H1 (cell line): Measurements from ENCODE around the gene PSMA5. TPM values are rescaled to one million over a fixed set of nuclear protein-coding genes. Genes with fewer than 3 reads are reported as not detected.

Source experiments
- CTCF ChIA-PET: fragments of 300-600 bp; sonication (Branson Sonifier 250); formaldehyde crosslinking; loops from one replicate; lab custom pipeline; 2021; ENCODE audit not compliant: partially characterized antibody; lab: Charles Lee
- POLR2A ChIA-PET: fragments of 300-600 bp; sonication (Branson Sonifier 250); formaldehyde crosslinking; loops from one replicate; lab custom pipeline; 2021; ENCODE audit warnings: inconsistent platforms; ENCODE audit not compliant: partially characterized antibody; lab: Charles Lee
- DNase-seq, 2 experiments: peaks; one replicate each; pipeline versions ENCODE4 v3.0.0 to v3.0.0-alpha.2; 2010 to 2022; ENCODE audit warnings: low spot score in 2 of 2, low read depth in 1 of 2, mixed read lengths in 1 of 2
- FAIRE-seq: peaks from 2 replicates; lab custom pipeline; 2011; peaks lifted over from hg19 to GRCh38; lab: Jason Lieb, UNC
- H2AFZ ChIP-seq: 2 replicates; pipeline ENCODE4 v1.8.1; 2012; ENCODE audit warnings: low read length, inconsistent platforms
- H2AK5ac ChIP-seq: 2 replicates; pipeline ENCODE4 v1.6.1; 2013; ENCODE audit warnings: low read depth, low read length
- H2BK120ac ChIP-seq: replicated peaks from 2 replicates; pipeline ENCODE3; 2013; ENCODE audit warnings: low read depth, low read length, inconsistent platforms
- H2BK12ac ChIP-seq: 2 replicates; pipeline ENCODE4 v1.6.1; 2013; ENCODE audit warnings: low read depth, low read length
- H2BK15ac ChIP-seq: 2 replicates; pipeline ENCODE4 v1.6.1; 2013; ENCODE audit warnings: low read length
- H2BK20ac ChIP-seq: 2 replicates; pipeline ENCODE4 v1.6.1; 2013; ENCODE audit warnings: low read length
- H2BK5ac ChIP-seq: 2 replicates; pipeline ENCODE4 v1.6.1; 2013; ENCODE audit warnings: low read depth, low read length
- H3K14ac ChIP-seq: 2 replicates; pipeline ENCODE4 v1.6.1; 2013; ENCODE audit warnings: inconsistent platforms; ENCODE audit not compliant: insufficient read length
- H3K18ac ChIP-seq: 2 replicates; pipeline ENCODE4 v1.6.1; 2013; ENCODE audit warnings: low read length; ENCODE audit errors: extremely low read depth
- H3K23ac ChIP-seq: 2 replicates; pipeline ENCODE4 v1.6.1; 2013; ENCODE audit warnings: inconsistent platforms; ENCODE audit not compliant: insufficient read length
- H3K23me2 ChIP-seq: 2 replicates; pipeline ENCODE4 v1.6.1; 2013; ENCODE audit warnings: low read depth, low read length
- H3K27ac ChIP-seq: 2 replicates; pipeline ENCODE4 v1.6.1; 2011; ENCODE audit warnings: low read depth, low read length, inconsistent platforms
- H3K27me3 ChIP-seq, 4 experiments: replicated peaks in 1 of 4; 1 replicate in 1 of 4; 2 replicates in 3 of 4; pipeline versions ENCODE4 v1.6.1 to v1.8.1; 2011 to 2013; ENCODE audit warnings: low read length in 3 of 4, mild to moderate bottlenecking in 3 of 4, inconsistent platforms in 2 of 4, mixed read lengths in 2 of 4, moderate library complexity in 1 of 4; ENCODE audit not compliant: control insufficient read depth in 3 of 4, insufficient read depth in 3 of 4; ENCODE audit errors: extremely low read depth in 1 of 4
- H3K36me3 ChIP-seq, 4 experiments: 2 replicates each; pipeline versions ENCODE4 v1.6.1 to v1.8.1; 2011 to 2013; ENCODE audit warnings: mild to moderate bottlenecking in 4 of 4, low read length in 3 of 4, moderate library complexity in 2 of 4, control low read depth in 1 of 4, inconsistent platforms in 1 of 4; ENCODE audit not compliant: insufficient read depth in 4 of 4, control insufficient read depth in 2 of 4
- H3K4ac ChIP-seq: replicated peaks from 2 replicates; pipeline ENCODE3; 2013; ENCODE audit warnings: low read length, low read depth, mixed read lengths, inconsistent platforms; ENCODE audit not compliant: insufficient read length
- H3K4me1 ChIP-seq, 4 experiments: replicated peaks in 1 of 4; 1 replicate in 1 of 4; 2 replicates in 3 of 4; pipeline versions ENCODE4 v1.6.1 to v1.8.1; 2011 to 2013; ENCODE audit warnings: low read length in 3 of 4, inconsistent platforms in 2 of 4, mixed read lengths in 1 of 4; ENCODE audit not compliant: insufficient read depth in 4 of 4, control insufficient read depth in 3 of 4
- H3K4me2 ChIP-seq, 2 experiments: 2 replicates each; pipeline versions ENCODE4 v1.6.1 to v1.8.1; 2011 to 2013; ENCODE audit warnings: low read depth in 2 of 2, low read length in 2 of 2, control low read depth in 1 of 2, inconsistent platforms in 1 of 2, mild to moderate bottlenecking in 1 of 2; ENCODE audit not compliant: insufficient read depth in 1 of 2
- H3K4me3 ChIP-seq, 4 experiments: fragments of 200-600, 300-600 bp in 1 of 4; sonication (generic), shearing (Covaris generic), sonication (Bioruptor Twin) in 1 of 4; 2 replicates each; pipeline versions ENCODE4 v1.5.1 to v1.8.1; 2011 to 2016; ENCODE audit warnings: low read length in 4 of 4, low read depth in 3 of 4, control low read depth in 2 of 4, inconsistent platforms in 2 of 4, mild to moderate bottlenecking in 2 of 4, mixed read lengths in 1 of 4, moderate library complexity in 1 of 4; ENCODE audit not compliant: insufficient read depth in 2 of 4; ENCODE audit errors: extremely low read depth in 1 of 4
- H3K56ac ChIP-seq: replicated peaks from 2 replicates; pipeline ENCODE3; 2013; ENCODE audit warnings: low read depth, mild to moderate bottlenecking, mixed read lengths, low read length, inconsistent platforms; ENCODE audit not compliant: insufficient read length
- H3K79me1 ChIP-seq: 2 replicates; pipeline ENCODE4 v1.6.1; 2013; ENCODE audit warnings: low read depth, low read length, control low read depth
- H3K79me2 ChIP-seq, 2 experiments: 2 replicates each; pipeline versions ENCODE4 v1.6.1 to v1.8.1; 2012 to 2013; ENCODE audit warnings: low read length in 2 of 2, mild to moderate bottlenecking in 2 of 2, inconsistent platforms in 1 of 2; ENCODE audit not compliant: insufficient read depth in 2 of 2, control insufficient read depth in 1 of 2
- H3K9ac ChIP-seq, 4 experiments: replicated peaks in 1 of 4; 1 replicate in 1 of 4; 2 replicates in 3 of 4; pipeline versions ENCODE4 v1.6.1 to v1.8.1; 2011 to 2013; ENCODE audit warnings: low read depth in 3 of 4, low read length in 3 of 4, control low read depth in 2 of 4, mild to moderate bottlenecking in 2 of 4, moderate library complexity in 2 of 4, inconsistent platforms in 1 of 4; ENCODE audit errors: extremely low read depth in 1 of 4
- H3K9me3 ChIP-seq, 2 experiments: 2 replicates each; pipeline versions ENCODE4 v1.6.1 to v1.8.1; 2012 to 2013; ENCODE audit warnings: mild to moderate bottlenecking in 2 of 2, moderate library complexity in 2 of 2, control low read depth in 1 of 2, inconsistent platforms in 1 of 2, low read depth in 1 of 2, low read length in 1 of 2, mixed read lengths in 1 of 2; ENCODE audit not compliant: insufficient read depth in 2 of 2
- H4K20me1 ChIP-seq, 2 experiments: replicated peaks in 1 of 2; 2 replicates each; pipeline versions ENCODE3 to v1.8.1; 2011 to 2013; ENCODE audit warnings: inconsistent platforms in 2 of 2, low read length in 2 of 2, mild to moderate bottlenecking in 1 of 2; ENCODE audit not compliant: insufficient read depth in 2 of 2, control insufficient read depth in 1 of 2
- H4K5ac ChIP-seq: 2 replicates; pipeline ENCODE4 v1.6.1; 2013; ENCODE audit warnings: low read length, low read depth, mixed read lengths, inconsistent platforms; ENCODE audit not compliant: insufficient read length
- H4K8ac ChIP-seq: 2 replicates; pipeline ENCODE4 v1.8.0; 2013; ENCODE audit warnings: mild to moderate bottlenecking, moderate library complexity, low read length, inconsistent platforms; ENCODE audit not compliant: insufficient read depth; ENCODE audit errors: extremely low read depth
- H4K91ac ChIP-seq: replicated peaks from 2 replicates; pipeline ENCODE3; 2013; ENCODE audit warnings: low read length, mixed read lengths, inconsistent platforms; ENCODE audit not compliant: insufficient read length
- E2F6 ChIP-seq: IDR thresholded peaks from 2 replicates; pipeline ENCODE4 v1.6.1; 2012; ENCODE audit warnings: inconsistent platforms
- EP300 ChIP-seq, 2 experiments: IDR thresholded peaks; 1 replicate in 1 of 2; 2 replicates in 1 of 2; pipeline ENCODE4 v1.6.1; 2011 to 2012; ENCODE audit warnings: low read depth in 2 of 2, low read length in 2 of 2, mild to moderate bottlenecking in 2 of 2, borderline replicate concordance in 1 of 2, inconsistent platforms in 1 of 2, moderate library complexity in 1 of 2
- JUN ChIP-seq: IDR thresholded peaks from 2 replicates; pipeline ENCODE4 v1.6.1; 2011; ENCODE audit warnings: low read depth, mild to moderate bottlenecking, improper control_type of control experiment, low read length
- MAFK ChIP-seq: IDR thresholded peaks from 2 replicates; pipeline ENCODE4 v1.6.1; 2012; ENCODE audit warnings: low read depth, mild to moderate bottlenecking, improper control_type of control experiment, low read length
- MAX ChIP-seq: IDR thresholded peaks from 2 replicates; pipeline ENCODE4 v1.6.1; 2012; ENCODE audit warnings: inconsistent platforms
- RNF2 ChIP-seq: fragments of 200-900, 300-1000 bp; sonication (generic); IDR thresholded peaks from 2 replicates; pipeline ENCODE4 v1.7.1; 2016; ENCODE audit warnings: borderline replicate concordance, low read depth, mild to moderate bottlenecking, antibody characterized with exemption, low read length; ENCODE audit not compliant: poor library complexity, severe bottlenecking; ENCODE audit errors: missing control alignments
- SP1 ChIP-seq: IDR thresholded peaks from 2 replicates; pipeline ENCODE4 v1.6.1; 2011; ENCODE audit warnings: low read depth, low read length
- SP4 ChIP-seq: IDR thresholded peaks from 2 replicates; pipeline ENCODE4 v1.6.1; 2012; ENCODE audit warnings: low read length, inconsistent platforms
- TCF12 ChIP-seq: IDR thresholded peaks from 2 replicates; pipeline ENCODE4 v1.6.1; 2011; ENCODE audit warnings: low read depth, mild to moderate bottlenecking, low read length
- USF2 ChIP-seq: IDR thresholded peaks from 2 replicates; pipeline ENCODE4 v1.6.1; 2011; ENCODE audit warnings: low read length, improper control_type of control experiment
- YY1 ChIP-seq: IDR thresholded peaks from 2 replicates; pipeline ENCODE4 v1.6.1; 2011; ENCODE audit warnings: low read depth, mild to moderate bottlenecking, low read length
- WGBS, 2 experiments: shearing (Covaris generic) in 1 of 2; methylation state at CpG; one replicate each; pipeline versions ENCODE4 v1.1.6 to v1.1.7; 2013 to 2015; ENCODE audit warnings: low lambda C conversion rate in 2 of 2, mixed read lengths in 2 of 2, inconsistent platforms in 1 of 2, low coverage in 1 of 2, missing lambda C conversion rate in 1 of 2; ENCODE audit not compliant: insufficient replicate concordance in 2 of 2, insufficient coverage in 1 of 2, insufficient read length in 1 of 2; ENCODE audit errors: extremely low coverage in 1 of 2, missing lambda C conversion rate in 1 of 2; 5-methylcytosine and 5-hydroxymethylcytosine counted together
- polyA plus RNA-seq, 7 experiments: library from polyadenylated mRNA; depleted of rRNA in 3 of 7; stranded (reverse) in 5 of 7; unstranded in 2 of 7; fragments of >200 nt in 5 of 7; fragments of 200-250 nt in 2 of 7; gene quantifications; 1 replicate in 5 of 7; 2 replicates in 1 of 7; 4 replicates in 1 of 7; pipeline versions ENCODE4 v1.2.1 to v1.2.3, GENCODE V29; 2011 to 2013; ENCODE audit warnings: missing spikeins in 2 of 7, mixed read lengths in 2 of 7
- total RNA-seq: library from RNA; stranded (reverse); fragmentation: NEBNext Ultra II Directional; extraction: Animal tissue kit (Norgen Biotek cat#: 25700); gene quantifications from 2 replicates; pipeline ENCODE4 v1.2.1, GENCODE V29; 2021

The PSMA5 gene
- total and polyA plus RNA-seq, 2 of the 8 experiments (the other 6 are each of a cell fraction or from before 2014, with no cell fraction given) = 140 to 166 TPM

GRCh38 chr1:109361069-109361468 is 65.2 kb downstream of the PSMA5 start:
- no peaks in the 10 kb centered on the region for H4K20me1 ChIP-seq
- H2BK120ac ChIP-seq = no peak overlapping the region
- no peak overlapping the region for H3K27ac ChIP-seq
- no peaks in the 10 kb centered on the region for H3K23me2 ChIP-seq
- DNase-seq = no peak
- H3K9me3 ChIP-seq = no peaks in the 10 kb centered on the region
- H3K79me2 ChIP-seq = no peaks in the 10 kb centered on the region
- no peak overlapping the region for H2BK20ac ChIP-seq
- no peak overlapping the region for H3K9ac ChIP-seq
- H3K4me1 ChIP-seq = peaks cover 0 to 4% (median 2%) of the 10 kb centered on the region in 4 experiments; a peak in 5 of 7 replicates
- no peak overlapping the region for H3K4me2 ChIP-seq
- FAIRE-seq = no peak
- H4K5ac ChIP-seq = no peak overlapping the region
- H2BK5ac ChIP-seq = no peak overlapping the region
- H2AK5ac ChIP-seq = no peak overlapping the region
- H4K8ac ChIP-seq = no peak overlapping the region
- no peak overlapping the region for H3K4ac ChIP-seq
- no peak overlapping the region for H3K56ac ChIP-seq
- H3K79me1 ChIP-seq = no peaks in the 10 kb centered on the region; the same call in 1 of the 2 replicates
- no peak overlapping the region for H3K18ac ChIP-seq
- no peak overlapping the region for H2BK15ac ChIP-seq
- H4K91ac ChIP-seq = no peak overlapping the region
- no peak overlapping the region for H3K14ac ChIP-seq
- peaks cover 0 to 9% (median 0%) of the 10 kb centered on the region in 4 experiments; a peak in 2 of 8 replicates for H3K36me3 ChIP-seq
- no peak overlapping the region for H2BK12ac ChIP-seq
- no peak overlapping the region for H3K4me3 ChIP-seq
- H2AFZ ChIP-seq = no peak overlapping the region
- no peak for TF ChIP-seq USF2
- no peak for TF ChIP-seq YY1
- TF ChIP-seq MAX = no peak
- TF ChIP-seq TCF12 = no peak
- TF ChIP-seq EP300 (IDR thresholded peaks at IDR 0.05; ENCODE audit: borderline replicate concordance in 1 of 2, low read depth in 2 of 2, low read length in 2 of 2) = no peak
- no peak for TF ChIP-seq SP1
- TF ChIP-seq RNF2 = no peak
- TF ChIP-seq E2F6 = no peak
- no peak for TF ChIP-seq JUN
- no peak for TF ChIP-seq SP4
- TF ChIP-seq MAFK = no peak
- H3K23ac ChIP-seq = no peak overlapping the region
- H3K27me3 ChIP-seq = no peaks in the 10 kb centered on the region
- ChIA-PET CTCF (interaction anchor here (0.8 to 1.4 kb wide), 3 partner anchors 9 to 37 kb away, joined by 4 read pairs; partner anchors contain the start of gene SORT1), POLR2A (interaction anchor here (0.7 to 1.4 kb wide), 2 partner anchors 18 to 54 kb away, joined by 3 to 5 read pairs; partner anchors contain the start of gene MYBPHL)
- 91% methylated on average over 2 of the region's 2 CpGs; no CpG with 5 or more reads in 1 of the 2 experiments for WGBS, 2 experiments
